Activated gamma-delta T cell (primary cell): ENCODE measurements around the gene ZNF777.
"Not testable (repeated sequence)": the region's sequence is repeated elsewhere in the genome, so short reads cannot be mapped to it uniquely, and the experiment has no call there.

ENCODE experiments used
- DNase-seq: peaks from one replicate; lab custom pipeline; 2025; lab: John Stamatoyannopoulos, UW

The ZNF777 gene

GRCh38 chr7:149414745-149415390 lies 46.0 kb downstream of the ZNF777 start:
- DNase-seq: no peak

GRCh38 chr7:149414171-149414570 lies 46.7 kb downstream of the ZNF777 start:
- no peak for DNase-seq

GRCh38 chr7:149413083-149413482 lies 47.8 kb downstream of the ZNF777 start:
- not testable (repeated sequence) for DNase-seq

GRCh38 chr7:149409895-149410294 lies 51.0 kb downstream of the ZNF777 start:
- no peak for DNase-seq

GRCh38 chr7:149404825-149405224 lies 56.0 kb downstream of the ZNF777 start:
- no peak for DNase-seq

GRCh38 chr7:149404396-149404795 lies 56.5 kb downstream of the ZNF777 start:
- DNase-seq: no peak

- no peak for DNase-seq
Measured at GRCh38 chr7:149398195-149398820, 62.6 kb downstream of the ZNF777 start.

- DNase-seq: no peak
Measured at GRCh38 chr7:149397470-149398043, 63.3 kb downstream of the ZNF777 start.

- not testable (repeated sequence) for DNase-seq
Measured at GRCh38 chr7:149388550-149389335, 72.1 kb downstream of the ZNF777 start.

- DNase-seq: not testable (repeated sequence)
Measured at GRCh38 chr7:149386514-149386913, 74.3 kb downstream of the ZNF777 start.

GRCh38 chr7:149385195-149385950 lies 75.5 kb downstream of the ZNF777 start:
- no peak for DNase-seq
